AG09319 (cell line): Measurements from ENCODE around the gene FNTB.

Source experiments
- DNase-seq: peaks from one replicate; pipeline ENCODE4 v3.0.0-alpha.2; 2010; ENCODE audit warnings: low read depth; ENCODE audit errors: extremely low read depth
- TF ChIP-seq, protein P1 (sequence below): IDR thresholded peaks from 2 replicates; pipeline ENCODE4 v1.5.1; 2011; ENCODE audit warnings: low read depth, mild to moderate bottlenecking, inconsistent platforms, low read length, moderate library complexity

Gene FNTB

DNA sequence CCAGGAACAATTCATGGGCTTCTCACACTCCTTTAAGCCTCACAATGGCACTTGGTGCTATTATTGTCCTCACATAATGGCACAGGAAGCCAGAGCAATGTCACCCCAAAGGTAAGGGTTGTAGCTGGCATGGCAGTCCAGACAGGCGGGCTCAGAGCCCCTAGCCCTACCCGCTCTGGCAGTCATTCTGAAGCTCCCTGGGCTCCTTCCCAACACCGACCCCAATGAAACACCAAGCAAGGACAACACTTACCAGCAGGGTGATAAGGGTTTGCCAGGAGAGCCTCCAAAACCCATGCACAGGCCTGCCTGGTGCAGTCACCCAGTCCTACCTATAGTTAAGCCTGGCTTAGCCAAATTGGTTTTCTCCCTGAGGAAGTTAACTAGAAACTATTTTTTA is 84.8 kb downstream of the FNTB start:
- no peak for DNase-seq
- TF ChIP-seq, protein P1, sequence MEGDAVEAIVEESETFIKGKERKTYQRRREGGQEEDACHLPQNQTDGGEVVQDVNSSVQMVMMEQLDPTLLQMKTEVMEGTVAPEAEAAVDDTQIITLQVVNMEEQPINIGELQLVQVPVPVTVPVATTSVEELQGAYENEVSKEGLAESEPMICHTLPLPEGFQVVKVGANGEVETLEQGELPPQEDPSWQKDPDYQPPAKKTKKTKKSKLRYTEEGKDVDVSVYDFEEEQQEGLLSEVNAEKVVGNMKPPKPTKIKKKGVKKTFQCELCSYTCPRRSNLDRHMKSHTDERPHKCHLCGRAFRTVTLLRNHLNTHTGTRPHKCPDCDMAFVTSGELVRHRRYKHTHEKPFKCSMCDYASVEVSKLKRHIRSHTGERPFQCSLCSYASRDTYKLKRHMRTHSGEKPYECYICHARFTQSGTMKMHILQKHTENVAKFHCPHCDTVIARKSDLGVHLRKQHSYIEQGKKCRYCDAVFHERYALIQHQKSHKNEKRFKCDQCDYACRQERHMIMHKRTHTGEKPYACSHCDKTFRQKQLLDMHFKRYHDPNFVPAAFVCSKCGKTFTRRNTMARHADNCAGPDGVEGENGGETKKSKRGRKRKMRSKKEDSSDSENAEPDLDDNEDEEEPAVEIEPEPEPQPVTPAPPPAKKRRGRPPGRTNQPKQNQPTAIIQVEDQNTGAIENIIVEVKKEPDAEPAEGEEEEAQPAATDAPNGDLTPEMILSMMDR: no peak

DNA sequence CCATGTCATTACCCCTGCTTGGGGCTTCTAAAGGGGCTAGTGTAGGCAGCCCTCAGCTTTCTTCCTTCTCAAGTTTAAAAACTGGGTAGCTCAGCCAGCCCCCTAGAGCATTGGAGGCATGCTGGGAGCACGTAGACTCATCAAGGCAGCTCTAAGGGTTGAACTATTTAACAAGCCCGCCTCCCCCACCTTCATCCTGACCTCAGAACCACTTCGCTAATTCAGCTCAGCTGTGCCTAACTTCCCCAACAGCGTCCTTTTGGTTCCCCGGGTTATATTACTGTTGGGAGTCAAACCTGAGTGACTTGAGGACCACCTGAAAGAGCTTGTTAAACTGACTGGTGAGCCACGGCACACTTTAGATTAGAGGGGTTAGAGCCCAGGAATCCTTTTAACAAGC is 85.6 kb downstream of the FNTB start:
- TF ChIP-seq, protein P1: no peak
- no peak for DNase-seq

DNA sequence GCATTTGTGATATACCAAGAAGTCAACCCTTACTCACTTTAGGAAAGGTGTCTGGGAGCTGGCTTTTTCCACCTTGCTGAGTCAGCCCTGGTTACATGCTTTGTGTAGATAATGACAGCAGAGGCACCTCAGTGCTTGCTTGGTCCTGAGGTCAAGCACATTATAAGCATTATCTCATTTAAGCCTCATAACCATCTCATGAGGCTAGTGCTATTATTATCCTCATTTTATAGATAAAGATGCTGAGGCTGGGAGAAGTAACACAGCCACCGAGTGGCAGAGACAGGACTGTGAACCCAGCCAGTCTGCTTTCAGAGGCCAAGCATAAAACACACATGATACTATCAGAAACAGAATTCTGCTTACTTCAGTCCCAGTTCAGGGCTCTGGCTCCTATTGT is 86.2 kb downstream of the FNTB start:
- TF ChIP-seq, protein P1: no peak
- no peak for DNase-seq

DNA sequence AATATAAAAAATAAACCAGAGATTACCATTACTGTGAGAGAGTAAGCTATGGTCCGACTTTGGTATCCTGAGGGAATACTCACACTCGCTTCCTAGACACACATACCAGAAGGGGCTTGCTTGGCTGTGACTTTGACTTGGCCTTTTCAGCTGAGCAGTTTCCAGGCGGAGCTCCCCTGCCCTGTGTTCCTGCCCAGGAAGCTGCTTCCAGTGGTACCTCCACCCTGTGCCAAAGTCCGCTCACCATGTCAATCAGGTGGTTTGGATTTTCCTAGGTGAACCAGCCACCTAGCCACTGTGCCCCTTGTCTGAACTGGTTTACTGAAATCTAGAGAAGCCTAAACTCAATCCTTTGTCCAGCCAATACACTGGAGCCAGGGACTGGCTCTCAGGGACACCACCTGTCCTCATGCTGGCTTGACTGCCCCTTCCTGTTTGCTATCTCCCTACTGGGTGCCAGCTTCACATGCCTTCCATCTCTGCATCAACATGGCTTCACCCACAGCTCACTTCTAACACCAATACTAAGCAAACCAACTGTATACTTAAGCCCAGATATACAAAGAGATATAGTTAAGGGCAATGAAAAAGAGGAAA is 87.0 kb downstream of the FNTB start:
- TF ChIP-seq, protein P1: no peak
- no peak for DNase-seq

DNA sequence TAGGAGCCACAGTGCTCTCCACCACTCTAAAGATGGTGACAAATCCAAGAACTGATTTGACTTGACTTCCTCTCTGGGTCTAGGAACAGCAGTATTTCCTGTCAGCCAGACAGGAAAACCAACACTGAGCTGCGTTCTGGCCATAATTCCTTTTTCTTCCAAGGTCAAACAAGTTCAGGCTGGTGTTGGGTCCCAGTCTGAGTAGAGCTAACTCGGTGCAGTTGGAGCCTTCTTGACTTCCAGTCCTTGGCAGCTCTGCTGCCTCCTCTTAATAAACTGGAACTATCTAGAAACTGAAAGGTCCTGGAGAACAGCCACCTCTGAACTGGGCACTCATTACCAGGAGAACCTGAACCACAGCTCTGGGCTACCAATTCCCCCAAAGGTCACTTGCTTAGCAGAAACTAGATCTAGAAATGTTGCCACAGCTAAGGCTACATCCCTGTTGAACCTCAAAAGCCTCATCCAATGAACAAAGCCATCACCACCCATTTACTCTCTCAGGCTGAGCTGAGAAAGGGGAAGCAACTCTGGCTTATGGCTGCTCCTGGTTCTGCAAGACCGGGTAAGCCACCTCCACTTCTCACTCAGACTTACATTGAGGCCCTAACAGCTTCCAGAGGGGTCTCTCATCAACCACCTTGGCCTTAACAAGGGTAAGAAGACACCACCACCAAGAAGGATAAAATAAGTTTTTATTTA is 87.9 kb downstream of the FNTB start:
- DNase-seq: no peak

DNA sequence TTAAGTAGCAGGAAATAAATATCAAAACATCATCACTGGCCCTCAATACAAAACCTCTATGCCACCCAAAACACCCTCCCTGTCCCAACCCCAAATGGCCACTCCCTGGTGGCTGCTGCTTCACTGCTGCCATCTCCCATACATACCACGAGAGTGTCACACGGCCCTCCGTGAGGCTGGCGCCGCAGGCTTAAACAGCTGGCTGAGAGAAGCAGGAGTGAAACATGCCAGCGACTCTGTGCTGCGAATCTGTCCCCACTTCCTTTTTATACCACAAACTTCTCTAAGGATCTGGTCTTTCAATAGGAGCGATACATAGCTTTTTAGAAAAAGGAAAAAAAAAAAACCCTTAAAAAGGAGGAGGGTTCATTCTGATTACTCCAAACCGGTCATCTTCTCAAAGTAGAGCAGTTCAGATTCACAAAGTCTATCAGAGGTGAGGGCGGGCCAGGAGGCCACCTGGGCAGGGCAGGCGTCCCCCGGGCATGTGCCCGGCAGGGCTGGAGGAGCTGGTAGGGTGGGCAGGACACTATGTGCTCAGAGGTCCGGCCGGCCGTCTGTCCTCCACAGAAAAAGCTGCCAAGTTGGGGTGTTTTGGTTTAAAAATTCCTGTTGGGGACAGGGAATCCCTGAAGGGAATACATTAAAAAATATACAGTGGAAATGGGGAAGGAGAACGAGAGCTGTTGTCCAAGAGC is 89.1 kb downstream of the FNTB start:
- DNase-seq: no peak
- TF ChIP-seq, protein P1: no peak

More for the DNA sequence above, 87.9 kb downstream of the FNTB start:
- TF ChIP-seq, protein P1: no peak

DNA sequence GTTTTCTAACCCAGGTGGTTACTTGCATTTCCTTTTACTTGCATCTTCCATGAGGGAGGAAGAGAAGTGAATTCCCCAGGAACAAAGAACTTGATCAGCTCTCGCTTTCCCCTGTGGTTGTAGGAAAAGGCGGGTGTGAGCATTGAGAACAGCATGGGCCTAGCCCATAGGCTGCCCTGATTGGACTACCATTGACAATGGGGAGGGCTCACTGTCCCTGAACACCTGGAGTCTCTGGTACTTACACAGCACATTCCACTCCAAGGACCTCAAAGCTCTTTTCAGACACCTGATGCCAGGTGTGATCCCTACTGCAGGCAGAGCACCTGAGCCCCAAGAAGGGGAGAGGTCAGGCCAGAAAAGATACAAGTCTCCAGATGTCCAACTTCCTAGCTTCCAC is 90.6 kb downstream of the FNTB start:
- no peak for DNase-seq

More for the DNA sequence above, 90.6 kb downstream of the FNTB start:
- TF ChIP-seq, protein P1: no peak
